GM20000 (cell line): ENCODE data around the gene SPATA4.

Source experiments
- DNase-seq: peaks from one replicate; pipeline ENCODE4 v3.0.0; 2012; ENCODE audit warnings: low spot score
- CTCF ChIP-seq: IDR thresholded peaks from 2 replicates; pipeline ENCODE4 v1.5.1; 2012; ENCODE audit warnings: mild to moderate bottlenecking, control low read depth; ENCODE audit errors: extremely low read depth, missing control alignments

The SPATA4 gene

DNA sequence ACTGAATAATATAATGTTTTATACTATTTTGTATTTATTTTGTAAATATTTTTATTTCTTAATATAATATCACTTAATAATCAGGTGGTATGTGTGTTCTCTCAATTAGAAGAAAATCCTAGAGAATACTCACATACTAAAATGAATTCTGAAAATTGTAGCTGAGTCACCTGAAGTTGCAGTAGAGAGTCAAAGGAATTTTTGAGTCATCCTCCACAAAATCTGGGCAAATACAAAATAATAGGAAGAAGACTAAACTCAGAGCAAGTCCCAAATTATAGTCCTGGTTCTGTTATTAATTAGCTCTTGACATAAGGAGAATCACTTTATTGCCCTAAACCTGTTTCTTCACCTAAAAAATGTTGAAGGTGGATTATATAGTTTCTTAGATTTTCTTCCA is 57.8 kb downstream of the SPATA4 start:
- no peak for TF ChIP-seq CTCF
- DNase-seq: no peak

- no peak for TF ChIP-seq CTCF
- no peak for DNase-seq
Observed at GRCh38 chr4:176134670-176135069, 60.7 kb downstream of the SPATA4 start.
